GM18951 (cell line): ENCODE data around the gene SSBP3.

Experiments
- POLR2A ChIP-seq: IDR thresholded peaks from 4 replicates; pipeline ENCODE4 v1.6.1; 2011; ENCODE audit warnings: mild to moderate bottlenecking; ENCODE audit not compliant: insufficient read length, insufficient read depth; ENCODE audit errors: extremely low read depth
- in situ Hi-C: fragments of 300-500 bp; cut with MboI; formaldehyde crosslinking; loops from one replicate; pipeline ENCODE4 v1.12.0; 2022; ENCODE audit warnings: low sequenced_read_pairs, mixed read lengths, inconsistent platforms; ENCODE audit not compliant: unreplicated experiment

The SSBP3 gene

DNA sequence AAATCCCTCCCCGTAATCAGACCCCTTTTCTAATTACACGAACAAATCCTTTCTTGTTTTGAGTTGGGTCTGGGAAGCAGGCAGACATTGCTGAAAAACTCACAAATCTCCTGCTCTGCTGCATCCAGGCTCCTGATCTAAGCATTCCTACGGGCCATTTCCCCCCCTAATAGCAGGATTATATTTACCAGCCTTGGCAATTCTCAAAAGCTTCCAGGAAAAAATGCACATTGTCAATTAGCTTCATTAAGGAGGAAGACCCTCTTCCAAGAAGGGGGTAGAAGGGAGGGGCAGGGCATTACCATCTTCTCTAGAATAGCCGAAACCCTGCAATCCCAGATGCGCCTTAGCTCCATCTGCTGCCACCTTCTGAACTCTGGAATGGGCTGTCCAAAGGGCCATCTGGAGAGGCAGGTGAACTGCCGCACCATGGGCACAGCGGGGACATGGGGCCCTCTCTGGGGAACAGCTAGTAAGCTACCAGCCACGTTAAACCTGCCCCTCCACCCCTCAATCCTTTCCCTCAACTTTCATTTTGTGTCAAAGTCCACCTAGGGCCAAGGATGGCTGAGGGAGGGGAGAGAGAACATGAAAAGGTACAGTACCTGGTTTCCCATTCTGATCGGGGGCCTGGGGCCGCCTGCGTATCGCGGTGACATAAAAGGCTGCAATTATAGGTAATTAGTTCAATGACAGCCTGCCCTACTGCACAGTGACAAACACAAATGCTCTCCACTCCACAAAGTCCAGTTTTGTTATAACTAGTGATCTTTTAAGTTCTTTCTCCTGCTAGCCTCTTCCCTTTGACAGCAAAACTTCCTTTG is 149.5 kb downstream of the SSBP3 start:
- in situ Hi-C loops: no loop called here
- no peak for TF ChIP-seq POLR2A

DNA sequence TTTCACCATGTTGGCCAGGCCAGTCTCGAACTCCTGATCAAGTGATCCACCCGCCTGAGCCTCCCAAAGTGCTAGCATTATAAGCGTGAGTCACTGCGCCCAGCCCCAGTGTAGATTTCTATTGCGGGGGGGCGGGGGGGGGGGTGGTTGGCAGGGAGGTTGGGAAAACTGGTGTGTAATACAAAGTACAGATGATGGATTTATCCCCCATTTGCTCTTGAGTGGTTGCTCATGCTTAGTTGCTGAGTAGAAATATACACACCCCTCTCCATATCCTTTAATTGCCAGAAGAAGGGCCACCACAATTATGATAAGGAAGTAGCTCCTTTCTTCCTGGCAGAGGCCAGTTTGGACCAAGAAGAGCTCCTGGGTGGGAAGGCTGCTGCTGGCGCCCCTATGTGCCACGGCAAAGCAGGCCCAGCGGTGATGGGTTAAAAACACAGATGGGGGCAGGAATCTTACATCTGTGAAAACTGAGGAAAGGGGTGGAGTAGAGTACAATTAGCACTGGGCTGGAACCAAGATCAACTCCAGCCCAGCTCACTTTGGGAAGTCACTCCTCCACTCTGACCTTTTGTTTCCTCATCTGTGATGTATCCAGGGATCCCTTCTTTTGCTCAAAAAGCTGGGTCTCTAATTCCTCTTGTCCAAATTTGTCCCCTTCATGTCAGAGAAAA is 151.0 kb downstream of the SSBP3 start:
- in situ Hi-C loops: no loop called here
- TF ChIP-seq POLR2A: no peak

DNA sequence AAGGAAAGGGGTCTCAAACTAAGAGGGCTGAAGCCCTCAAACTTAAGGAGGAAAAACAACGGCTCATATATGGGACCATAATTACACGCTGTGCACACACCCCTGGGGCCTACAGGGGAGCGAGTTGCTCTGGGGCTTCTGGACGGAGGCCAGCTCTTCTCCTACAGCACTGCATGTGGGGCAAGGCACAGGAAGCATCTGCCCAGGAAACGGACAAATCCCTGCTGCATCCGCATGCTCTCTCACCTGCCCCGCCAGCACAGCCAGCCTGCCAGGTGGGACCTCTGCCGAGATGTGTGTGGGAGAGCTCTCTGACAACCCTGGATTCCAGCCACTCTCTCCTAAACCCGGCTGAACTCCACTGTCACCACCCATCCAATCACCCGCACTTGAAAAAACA is 152.1 kb downstream of the SSBP3 start:
- TF ChIP-seq POLR2A: no peak
- in situ Hi-C loops: no loop called here

GRCh38 chr1:54253480-54253879 is 152.7 kb downstream of the SSBP3 start:
- in situ Hi-C loops: no loop called here
- no peak for TF ChIP-seq POLR2A

- in situ Hi-C loops: no loop called here
- TF ChIP-seq POLR2A: no peak
These were observed 153.7 kb downstream of the SSBP3 start for GRCh38 chr1:54252371-54252936.

DNA sequence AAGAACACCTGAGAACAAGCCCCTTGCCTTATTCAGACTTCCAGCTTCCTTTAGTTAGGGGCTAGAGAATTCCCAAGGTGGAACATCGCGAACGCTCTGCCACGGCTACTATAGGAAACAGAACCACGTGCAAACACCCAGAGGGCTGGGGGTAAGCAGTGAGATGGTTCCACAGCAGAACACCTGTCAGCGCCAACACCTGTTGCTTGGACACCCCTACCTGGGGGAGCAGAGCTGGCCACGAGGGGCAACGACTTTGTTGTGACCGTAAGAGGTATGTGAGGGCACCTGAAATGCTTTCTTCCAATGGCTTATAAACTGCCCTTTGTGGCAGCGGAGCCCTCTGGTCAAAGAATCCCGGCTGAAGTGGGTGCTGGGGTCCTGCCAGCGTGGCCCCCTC is 155.5 kb downstream of the SSBP3 start:
- in situ Hi-C loops: no loop called here
- TF ChIP-seq POLR2A: no peak

DNA sequence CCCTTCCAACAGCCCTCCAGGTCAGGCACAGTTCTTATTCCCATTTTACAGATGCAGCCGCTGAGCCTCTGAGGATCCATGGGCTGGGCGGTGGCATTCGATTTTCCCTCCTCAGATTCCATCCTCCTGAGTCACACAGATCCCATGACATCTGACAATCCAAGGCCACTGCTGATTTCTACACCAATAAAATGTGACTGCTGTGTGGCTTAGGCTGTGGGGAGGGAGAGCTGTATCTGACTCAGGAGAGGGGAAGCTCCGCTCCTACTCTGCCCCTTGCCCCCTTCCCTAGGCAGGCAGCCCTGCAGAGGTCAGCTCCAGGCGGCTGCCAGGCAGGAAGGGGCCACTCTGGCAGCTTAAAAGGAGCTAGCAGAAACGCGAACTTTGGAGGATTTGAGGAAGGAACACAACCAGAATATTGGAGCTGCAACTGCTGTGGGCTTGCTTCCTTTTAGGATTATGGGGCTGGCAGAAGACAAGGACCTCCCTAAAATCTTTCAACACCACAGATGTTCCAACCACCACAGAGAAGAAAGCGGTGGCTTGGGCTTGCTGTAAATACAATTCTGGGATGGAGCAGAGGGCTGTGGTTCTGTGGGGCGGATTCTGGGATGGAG is 156.3 kb downstream of the SSBP3 start:
- in situ Hi-C loops: no loop called here
- no peak for TF ChIP-seq POLR2A

- in situ Hi-C loops: no loop called here
- TF ChIP-seq POLR2A: no peak
These were observed 157.2 kb downstream of the SSBP3 start for GRCh38 chr1:54248966-54249365.

DNA sequence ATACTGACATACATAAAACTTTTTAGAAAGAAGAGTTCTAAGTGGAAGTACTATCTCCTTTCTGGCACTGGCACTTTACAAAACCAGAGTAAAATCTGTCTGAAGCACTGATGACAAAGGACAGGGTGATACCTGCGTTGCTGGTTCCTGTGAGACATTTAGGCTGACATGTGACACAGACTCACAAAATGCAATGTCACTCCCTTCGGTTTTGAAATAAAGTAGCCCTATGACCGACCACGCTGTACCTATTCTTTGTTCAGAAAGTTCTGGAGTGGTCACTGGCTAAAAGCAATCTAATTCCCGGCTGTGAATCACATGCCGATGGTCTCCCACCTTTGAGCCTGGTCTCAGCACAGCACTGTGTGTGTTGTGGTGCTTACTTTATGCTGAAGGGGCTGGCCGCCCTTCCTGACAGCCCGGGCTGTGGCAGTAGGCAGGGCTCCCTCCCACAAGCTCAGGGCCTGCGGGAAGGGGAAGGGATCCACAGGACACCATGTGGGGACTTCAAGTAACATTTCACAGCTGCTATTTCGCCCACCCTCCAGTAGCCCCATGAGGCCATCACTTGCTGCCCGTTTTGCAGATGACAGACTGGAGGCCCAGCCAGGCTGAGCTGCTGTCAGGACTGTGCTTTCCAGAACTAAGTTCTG is 158.2 kb downstream of the SSBP3 start:
- in situ Hi-C loops: no loop called here
- no peak for TF ChIP-seq POLR2A

DNA sequence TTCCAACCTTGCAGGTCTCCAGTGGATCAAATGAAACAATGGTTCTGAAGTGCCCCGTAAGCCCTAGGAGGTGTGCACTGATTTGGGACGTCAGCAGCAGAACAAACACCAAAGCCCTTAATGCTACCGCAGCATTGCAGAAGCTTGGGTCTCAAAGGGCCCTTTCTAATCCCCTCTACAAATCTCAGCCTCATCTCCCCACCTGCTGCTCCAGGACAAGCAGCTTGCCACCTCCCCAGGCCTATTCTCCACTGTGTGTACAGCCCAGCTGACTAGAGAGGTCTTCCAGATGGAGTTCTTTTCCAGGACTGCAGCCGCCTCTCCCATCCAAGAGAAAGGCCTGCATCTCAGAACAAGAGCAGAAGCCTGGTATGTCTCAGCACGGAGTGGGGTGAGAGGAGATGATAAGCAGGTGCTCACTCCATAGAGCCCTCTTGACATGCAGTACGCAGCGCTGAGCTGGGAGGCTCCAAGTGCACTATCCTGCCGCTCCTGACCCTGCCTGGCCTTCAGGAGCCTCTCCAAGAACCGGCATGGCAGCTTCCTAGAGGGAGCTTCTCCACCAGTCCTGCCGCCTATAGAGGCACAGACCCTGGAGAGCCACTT is 160.0 kb downstream of the SSBP3 start:
- in situ Hi-C loops: no loop called here
- no peak for TF ChIP-seq POLR2A

DNA sequence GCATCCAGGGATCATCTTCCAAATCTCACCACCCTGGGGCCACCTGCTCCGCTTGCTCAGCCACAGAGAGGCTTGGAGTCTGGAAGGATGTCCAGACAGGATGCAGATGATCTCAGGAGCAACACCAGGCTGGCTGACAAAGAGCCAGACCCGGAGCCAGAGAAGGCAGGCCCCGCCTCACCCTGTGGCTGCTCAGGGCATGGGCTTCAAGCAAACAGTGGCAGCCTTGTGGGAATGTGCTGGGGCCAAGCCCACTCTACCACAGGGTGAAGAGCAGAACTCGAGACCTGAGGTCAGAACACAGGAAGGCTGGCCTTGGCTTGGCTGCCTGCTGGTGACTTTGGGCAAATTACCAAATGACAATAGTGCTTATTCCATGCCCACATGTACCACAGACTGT is 160.7 kb downstream of the SSBP3 start:
- in situ Hi-C loops: no loop called here
- no peak for TF ChIP-seq POLR2A

GRCh38 chr1:54244655-54245054 is 161.5 kb downstream of the SSBP3 start:
- in situ Hi-C loops: no loop called here
- TF ChIP-seq POLR2A: no peak

GRCh38 chr1:54243022-54243421 is 163.2 kb downstream of the SSBP3 start:
- in situ Hi-C loops: no loop called here
- no peak for TF ChIP-seq POLR2A
